GM18873 (cell line): ENCODE results near the gene REV3L.
"Not testable (repeated sequence)": the region's sequence is repeated elsewhere in the genome, so short reads cannot be mapped to it uniquely, and the experiment has no call there.

Experiments used
- ATAC-seq: cut with Tn5 transposase; IDR thresholded peaks from one replicate; pipeline ENCODE4 v1.9.1; 2021; ENCODE audit warnings: mild to moderate bottlenecking, moderate library complexity, moderate number of reproducible peaks; ENCODE audit not compliant: unreplicated experiment, low FRiP score

The REV3L gene

DNA sequence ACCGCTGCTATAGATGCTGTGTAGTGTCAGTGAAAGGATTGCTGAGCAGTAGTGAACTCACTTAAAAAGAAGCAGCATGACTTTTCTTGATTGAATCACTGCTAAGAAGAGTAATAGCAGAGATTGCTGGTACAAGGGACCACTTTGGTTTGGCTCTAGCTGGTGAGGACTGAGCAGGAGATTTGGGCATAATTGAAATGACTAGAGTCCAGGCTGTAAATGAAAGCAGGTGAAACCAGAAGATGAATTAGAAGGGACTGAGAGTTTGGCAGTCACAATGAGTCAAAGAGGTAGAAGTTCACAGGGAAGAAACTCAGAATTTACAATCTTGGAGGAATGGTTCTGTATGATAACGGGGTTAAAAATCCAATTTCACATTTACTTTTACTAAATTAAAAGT lies 19.1 kb upstream of the REV3L start:
- no peak for ATAC-seq

DNA sequence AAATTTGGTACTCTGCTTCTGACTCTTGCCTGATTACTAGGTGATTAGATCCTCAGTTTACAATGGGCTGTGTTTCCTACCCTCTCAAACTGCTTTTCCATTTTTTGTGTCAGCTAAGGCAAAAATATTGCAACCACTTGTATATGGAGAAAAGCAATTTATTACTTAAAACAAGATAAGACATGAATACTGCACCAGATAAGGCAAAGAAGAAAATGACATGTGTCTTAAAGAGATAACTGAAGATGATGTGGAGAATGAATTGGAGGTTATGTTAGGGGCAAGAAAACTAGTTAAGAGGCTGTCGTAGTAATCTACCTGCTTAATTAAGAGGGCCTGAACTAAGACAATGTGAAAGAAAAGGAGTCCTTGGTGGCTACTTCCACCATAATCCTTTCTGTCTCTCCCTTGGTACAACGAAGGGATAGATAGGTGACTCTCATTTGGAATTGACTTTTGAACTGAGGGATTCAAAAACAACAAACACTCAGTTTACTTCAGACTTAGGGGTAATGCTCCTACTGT lies 16.3 kb upstream of the REV3L start:
- ATAC-seq, result no peak

DNA sequence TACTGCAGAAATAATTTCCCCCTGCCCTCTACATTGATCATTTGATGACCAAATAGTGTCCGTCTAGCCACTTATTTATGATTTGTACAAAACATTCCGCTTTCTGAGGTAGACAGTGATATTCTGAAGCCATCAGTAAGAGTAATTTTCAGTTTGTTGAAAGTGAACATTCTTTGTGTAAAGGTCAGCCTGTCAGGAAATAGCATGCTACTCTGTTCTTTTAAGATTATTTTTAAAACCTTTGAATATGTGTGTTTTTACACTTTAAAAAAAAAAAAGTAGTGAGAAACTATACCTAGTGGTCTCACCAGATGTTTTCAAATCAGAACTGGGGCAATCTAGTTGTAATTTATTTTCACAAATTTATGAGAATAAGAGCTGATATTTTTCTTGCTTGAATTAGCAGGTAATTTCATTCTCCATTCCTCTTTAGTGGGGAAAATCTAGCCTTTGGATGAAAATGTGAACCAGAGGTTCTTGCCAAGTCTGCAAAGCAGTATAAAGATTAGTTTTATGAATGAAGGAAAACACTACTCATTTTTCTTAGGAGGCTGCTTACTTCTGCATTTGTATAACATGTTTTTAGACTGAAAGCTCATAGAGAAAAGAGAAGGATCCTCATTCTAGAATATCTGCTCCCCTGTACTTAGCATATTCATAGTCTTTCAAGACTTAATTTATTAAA lies 12.1 kb upstream of the REV3L start:
- no peak for ATAC-seq

DNA sequence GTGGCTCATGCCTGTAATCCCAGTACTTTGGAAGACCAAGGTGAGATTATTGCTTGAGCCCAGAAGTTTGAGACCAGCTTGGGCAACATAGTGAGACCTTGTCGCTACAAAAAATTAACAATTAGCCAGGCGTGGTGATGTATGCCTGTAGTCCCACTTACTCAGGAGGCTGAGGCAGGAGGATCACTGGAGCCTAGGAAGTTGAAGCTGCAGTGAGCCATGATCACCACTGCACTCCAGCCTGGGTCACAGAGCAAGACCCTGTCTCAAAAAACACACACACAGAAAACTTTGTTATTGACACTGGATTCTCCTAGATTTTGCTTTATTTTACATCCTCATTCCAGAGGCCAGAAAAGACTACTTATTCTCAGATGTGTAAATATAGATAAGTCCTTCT lies 9.5 kb upstream of the REV3L start:
- no peak for ATAC-seq

DNA sequence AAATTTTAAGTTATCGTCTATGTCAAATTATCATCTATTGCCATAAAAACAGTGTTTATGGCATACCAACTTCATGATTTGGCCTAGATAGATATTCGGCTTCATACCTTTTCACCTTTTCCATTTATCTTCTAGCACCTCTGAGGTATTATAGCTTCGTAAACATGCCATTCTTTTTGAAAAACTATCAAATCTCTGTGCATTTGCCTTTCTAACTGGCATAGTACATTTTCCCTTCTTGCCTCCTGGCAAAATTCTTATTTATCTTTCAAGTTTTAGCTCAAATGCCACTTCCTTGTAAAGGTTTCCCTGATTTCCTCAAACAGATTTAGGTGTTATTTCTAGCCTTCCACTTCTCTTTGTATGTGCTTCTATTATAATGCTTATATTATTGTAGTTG lies 7.0 kb upstream of the REV3L start:
- no peak for ATAC-seq

DNA sequence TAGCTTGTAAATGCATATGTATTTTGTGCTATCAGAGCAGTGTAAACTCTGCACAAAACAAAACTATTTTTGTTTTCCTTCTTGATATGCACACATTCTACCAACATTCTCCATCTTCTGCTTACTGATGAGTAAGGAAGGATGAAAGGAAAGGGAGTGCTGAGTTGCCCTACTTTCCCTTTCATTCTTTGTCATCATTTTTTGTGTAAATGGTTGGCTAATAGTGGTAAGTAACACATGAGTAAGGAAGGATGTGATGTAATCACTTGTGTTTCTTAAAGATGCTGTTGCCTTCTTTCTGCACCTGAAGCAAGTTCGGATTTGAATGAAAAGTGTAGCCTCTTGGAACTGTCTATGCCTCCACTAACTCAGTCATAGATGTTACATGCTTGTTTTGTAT lies 4.6 kb upstream of the REV3L start:
- ATAC-seq, result peak; percentile 40

DNA sequence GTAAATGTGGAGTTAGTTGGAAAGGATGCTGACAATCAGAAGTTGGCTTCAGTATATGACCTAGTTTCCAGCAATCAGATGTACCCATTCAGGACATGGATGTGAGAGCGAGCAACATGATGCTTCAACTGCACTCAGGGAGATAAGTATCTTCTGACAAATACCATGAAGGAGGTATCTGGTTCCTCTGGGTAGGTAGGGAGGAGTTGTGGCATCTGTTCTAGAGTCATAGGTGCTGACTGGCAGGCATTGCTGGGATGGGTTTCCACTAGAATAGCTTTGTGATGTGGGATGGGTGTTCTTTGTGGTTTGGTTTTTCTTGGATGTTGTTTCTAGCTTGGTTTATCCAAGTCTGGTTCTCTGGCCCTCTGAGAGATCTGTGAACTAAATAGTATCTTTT lies 3.9 kb upstream of the REV3L start:
- ATAC-seq, result no peak

DNA sequence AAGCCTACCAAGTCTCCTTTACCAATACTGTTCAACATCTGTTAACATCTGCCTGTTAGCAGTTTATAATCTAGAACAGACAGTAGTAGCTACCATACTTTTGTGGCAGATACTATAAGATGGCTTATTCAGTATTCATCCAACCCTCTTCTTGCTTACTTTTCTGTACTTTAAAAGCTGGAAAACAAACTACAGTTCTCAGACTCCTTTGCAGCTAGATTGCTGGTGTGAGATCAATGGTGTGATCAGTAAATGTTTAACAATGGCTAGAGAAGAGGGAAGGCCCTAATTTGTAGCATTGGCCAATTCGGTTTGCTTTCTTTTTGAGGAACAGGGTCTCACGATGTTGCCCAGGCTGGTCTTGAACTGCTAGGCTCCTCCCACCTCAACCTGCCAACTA lies 3.5 kb upstream of the REV3L start:
- no peak for ATAC-seq

DNA sequence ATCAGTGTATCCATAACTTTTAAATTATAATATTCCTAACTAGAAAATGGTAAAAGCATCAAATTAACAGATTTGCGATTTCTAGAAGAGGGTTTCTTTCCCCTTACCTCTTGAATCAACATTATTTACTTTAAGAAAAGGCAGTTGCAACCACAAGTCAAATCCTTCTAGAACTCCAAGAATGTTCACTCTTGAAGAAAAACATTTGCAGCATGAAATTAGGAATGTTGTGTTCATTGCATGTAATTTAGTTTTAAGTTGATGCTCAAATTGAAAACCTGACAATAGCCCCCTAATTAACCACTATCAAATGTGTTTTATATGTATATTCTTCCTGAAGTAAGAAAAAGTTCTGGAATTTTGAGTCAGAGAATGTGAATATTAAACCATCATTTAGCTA lies 2.3 kb upstream of the REV3L start:
- ATAC-seq, result no peak

DNA sequence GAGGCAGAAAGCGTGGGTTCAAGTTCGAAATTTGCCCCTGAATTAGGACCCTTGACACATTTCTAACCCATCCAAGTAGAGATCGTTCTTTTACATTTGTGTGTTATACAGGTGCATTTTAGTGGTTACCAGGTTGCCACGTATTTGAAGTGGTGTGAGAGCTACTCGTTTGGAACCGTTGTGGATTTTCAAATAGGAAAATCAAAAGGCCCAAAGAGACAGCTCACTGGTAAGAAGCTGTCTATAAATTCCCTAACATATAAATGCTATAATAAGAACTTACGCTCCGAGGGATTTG lies 1.6 kb upstream of the REV3L start:
- ATAC-seq, result no peak

DNA sequence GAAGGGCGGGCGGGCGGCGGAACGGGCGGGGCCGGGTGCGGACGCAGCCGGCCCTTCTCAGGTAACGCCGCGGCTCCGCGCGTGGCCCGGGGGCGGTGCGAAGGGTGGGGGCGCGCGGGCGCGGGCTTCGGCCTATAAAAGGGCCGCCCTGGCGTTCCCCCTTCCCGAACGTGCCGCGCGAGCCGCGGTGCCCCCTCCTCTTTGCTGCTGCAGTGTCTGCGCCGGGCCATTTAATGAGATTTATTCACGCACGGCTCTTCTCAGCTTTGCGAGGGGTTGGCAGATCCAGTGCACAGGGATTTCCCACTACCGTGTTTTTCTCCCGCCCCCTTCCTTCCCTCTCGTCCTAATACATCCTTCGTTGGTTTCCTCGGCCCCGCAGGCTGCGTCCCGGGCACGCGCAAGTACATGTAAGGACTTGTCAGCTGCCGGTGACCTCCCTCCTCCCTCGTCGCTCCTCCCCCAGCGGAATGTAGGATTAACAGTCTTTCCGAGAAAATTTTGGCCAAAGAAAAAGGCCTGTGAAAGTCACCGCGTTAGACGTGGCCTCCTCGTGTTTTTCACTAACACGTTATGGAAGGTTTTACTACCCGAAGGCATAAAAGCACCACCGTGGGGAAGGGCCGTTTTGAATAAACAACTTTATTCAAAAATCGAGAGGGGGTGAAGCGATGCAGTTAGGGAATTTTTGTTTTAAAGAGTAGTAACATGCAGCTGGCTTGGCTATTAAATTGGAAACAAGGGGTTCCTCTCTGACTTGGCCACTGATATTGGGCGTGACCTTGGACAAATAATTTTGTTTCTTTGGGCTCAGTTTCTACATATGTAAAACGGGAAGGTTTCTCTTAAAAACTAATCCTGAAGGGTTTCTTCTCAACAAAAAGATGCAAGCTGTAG lies 966 bp upstream of the REV3L start:
- ATAC-seq, result peak; percentile 34

DNA sequence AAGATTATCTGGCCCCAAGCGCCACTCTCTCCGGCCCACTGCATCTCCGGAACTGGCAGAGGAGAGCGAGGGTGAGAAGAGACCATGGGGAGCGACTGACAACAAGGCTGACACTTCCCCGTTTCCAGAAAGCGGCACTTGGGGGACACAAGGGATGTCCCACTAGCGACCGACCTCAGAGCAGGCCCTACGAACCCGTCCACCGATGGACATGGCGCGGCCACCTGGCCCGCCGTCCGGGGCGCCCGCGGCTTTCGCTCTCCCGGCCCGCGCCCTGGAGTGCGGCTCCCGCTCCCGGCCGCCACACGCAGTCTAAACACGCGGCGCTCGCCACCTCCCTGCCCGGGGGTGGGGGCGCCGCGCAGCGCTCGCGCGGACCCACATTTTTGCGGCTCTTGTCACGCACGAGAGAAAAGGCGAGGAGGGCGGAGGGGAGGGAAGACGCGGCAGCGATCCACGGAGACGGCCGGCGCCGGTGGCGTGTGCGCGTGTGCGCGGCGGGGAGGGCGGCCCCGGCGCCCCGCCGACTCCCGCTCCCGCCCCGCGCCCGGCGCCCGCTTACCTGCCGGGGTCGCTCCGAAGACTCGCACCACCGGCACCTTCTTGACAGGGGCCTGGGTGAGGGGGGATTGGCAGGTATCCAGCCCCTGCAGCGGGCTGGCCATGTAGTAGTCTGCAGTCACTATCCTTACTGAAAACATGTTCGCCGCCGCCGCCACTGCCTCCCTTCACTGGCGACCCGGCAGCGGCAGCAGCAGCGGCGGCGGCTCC lies 645 bp downstream of the REV3L start:
- ATAC-seq, result no peak

DNA sequence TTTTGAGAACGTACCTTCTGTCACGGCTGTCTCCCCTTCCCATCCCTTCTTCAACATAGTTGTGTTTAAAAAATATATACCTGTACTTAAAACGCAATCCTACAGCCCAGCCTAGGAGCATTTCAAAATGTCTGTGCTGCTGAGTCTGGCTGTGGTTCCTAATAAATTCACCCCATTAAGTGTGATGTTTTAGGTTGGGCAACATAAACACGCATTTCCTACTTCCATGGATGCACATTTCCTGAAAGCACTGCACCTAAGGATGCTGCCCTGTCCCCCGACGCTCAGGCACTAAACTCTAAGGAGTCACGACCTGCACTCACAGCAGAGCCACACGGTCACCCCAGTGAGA lies 1.2 kb downstream of the REV3L start:
- ATAC-seq, result no peak

DNA sequence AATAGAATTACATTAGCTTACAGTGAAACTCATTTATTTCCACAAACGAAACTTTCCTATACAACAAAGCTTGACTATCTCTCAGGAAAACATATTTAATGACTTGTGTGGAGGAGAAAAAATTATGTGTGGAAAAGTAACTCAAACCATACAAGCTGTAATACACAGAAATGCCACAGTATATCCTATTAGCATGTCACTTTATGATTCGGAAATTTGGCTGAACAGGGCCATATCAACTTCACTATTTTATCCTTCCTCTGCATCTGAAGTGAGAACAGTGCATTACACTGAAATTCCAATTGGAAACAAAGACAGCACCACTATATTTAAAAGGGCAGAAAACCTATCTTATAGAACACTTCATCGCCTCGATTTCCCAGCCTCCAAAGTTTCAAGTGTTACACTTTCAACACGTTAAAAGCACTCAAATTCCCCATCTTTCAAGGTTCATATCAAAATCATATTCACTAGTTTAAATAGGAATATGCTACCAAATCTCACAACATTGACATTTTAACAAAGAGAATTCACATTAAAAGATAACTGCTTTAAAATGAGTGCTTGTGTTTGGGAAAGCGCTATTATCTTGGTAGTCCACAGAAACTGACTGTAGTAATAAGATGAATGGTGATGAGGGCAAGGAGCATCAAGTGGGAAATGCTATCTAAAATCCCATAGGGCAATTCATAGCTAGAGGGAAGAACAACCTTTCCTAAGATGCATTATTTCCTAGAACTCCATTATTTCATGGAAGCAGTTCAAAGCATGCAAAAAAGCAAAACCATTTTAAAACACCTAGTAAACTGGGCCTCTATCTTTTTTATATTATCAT lies 1.8 kb downstream of the REV3L start:
- ATAC-seq, result no peak

DNA sequence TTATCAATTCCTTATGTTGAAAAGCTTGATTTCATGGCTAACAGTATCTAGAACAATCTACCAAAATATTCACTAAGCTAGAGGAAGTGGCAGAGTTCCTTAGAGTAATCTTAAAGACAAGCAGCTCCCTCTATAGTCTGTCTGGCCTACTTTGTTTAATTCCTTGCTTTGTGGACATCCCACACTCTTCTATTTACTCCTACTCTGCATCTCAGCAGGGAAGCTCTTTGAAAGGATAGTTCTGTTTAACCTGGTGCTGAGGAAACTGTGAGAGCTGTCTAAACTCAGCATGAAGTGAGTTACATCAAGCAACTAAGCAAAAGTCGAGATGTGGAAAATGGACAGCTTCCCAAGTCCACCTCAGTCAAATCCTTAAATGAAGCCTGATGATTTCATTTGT lies 4.3 kb downstream of the REV3L start:
- ATAC-seq, result no peak

DNA sequence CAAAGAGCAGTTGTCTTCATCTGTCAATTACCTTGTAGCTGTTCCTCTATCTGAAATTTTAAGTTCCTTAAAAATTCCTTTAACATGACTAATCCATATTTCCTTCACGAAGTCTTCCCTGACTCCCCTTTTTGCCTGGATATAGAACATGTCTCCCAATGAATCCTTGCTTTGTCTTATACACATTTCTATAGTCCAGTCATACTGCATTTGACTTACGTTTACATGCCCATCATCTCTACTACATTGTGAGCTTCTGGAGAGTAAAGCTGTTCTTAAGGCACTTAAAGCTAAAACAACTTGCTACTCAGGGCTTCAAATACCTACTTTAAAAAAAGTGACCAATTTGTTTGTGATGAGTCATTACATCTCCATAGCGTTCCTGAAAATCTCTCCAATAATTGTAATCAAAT lies 4.9 kb downstream of the REV3L start:
- no peak for ATAC-seq

DNA sequence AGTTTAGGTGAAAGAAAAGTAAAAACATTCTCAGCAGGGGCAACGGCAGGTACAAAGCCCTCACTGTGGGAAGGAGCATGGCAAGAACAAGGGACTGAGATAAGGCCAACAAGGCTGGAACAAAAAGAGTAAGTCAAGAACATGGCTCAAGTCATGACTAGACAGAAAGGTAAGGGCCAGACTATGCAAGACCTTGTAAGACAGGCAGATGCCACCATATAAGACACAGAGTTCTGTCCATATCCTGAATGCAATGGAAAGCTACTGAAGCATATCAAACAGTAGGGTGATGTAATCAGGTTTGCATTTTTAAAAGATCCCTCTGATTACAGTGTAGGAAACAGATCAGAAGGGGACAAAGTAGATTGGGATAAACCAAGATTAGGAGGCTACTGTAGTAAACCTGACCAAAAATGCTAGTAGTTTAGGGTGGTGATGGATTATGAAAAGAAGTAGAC lies 5.5 kb downstream of the REV3L start:
- no peak for ATAC-seq

DNA sequence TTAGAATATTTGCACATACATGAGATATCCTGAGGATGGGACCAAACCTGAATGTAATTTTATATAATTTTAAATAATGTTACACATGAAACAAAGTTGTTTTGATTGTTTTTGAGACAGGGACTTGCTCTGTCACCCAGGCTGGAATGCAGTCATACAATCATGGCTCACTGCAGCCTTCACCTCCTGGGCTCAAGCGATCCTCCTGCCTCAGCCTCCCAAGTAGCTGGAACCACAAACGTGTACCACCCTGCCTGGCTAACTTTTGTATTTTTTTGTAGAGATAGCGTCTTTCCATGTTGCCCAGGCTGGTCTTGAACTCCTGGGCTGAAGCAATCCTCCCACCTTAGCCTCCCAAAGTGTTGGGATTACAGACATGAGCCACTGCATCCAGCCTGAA lies 7.0 kb downstream of the REV3L start:
- not testable (repeated sequence) for ATAC-seq

DNA sequence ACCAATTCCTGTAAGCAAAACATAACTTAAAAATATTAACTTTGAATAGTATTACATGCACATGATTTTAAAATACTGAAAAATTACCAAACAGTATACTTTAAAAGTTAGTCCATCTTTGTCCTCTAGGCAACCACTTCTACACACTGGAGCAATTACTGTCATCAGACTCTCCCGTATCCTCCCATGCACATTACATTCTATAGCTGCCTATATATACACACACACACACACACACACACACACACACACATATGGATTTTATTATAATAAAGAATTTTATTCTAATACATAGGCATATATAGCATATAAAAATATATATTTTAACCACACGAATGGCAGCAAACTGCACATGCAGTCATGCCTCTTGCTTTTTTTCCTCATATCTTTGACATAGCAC lies 8.2 kb downstream of the REV3L start:
- ATAC-seq, result no peak

DNA sequence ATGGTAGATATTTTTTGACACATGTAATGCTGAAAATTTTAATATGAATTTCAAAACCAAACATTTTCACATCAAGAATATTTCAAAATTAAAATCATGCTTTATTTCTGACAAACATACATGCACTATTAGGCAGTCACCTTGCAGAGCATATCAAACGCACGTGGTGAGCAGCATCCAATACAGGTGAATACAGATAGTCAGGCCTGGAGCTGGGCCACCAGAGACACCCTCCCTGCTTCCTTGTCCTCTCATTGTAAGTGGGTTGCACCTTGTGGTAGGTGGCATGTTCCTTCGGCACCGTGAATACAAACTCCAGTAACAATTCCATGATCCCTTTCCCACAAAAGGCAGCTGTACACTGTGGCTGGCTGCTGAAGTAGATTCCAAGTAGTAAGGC lies 8.9 kb downstream of the REV3L start:
- no peak for ATAC-seq
